GM20000 (cell line): Measurements from ENCODE around the gene SDK2.

Source experiments
- DNase-seq: peaks from one replicate; pipeline ENCODE4 v3.0.0; 2012; ENCODE audit warnings: low spot score
- TF ChIP-seq, protein P1 (sequence below): IDR thresholded peaks from 2 replicates; pipeline ENCODE4 v1.5.1; 2012; ENCODE audit warnings: mild to moderate bottlenecking, control low read depth; ENCODE audit errors: extremely low read depth, missing control alignments

The SDK2 gene

DNA sequence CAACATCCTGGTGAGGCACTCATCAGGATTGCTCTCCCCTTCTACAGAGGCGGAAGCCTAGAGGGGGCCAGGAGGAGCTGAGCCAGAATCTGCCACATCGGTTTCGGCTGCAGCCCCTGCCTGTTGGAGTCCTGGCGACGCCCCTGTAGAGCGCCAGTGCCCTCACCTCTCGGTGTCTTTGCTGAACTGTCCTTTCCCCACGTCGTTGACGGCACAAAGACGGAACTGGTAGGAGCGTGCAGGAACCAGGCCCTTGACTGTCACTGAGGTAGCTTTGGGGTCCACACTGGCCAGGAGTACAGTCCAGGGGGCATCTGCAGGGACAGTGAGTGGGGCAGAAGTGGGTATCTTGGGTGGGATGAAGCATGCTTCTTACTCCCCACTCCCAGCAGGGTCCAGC, 222.1 kb downstream of the SDK2 start:
- TF ChIP-seq, protein P1, sequence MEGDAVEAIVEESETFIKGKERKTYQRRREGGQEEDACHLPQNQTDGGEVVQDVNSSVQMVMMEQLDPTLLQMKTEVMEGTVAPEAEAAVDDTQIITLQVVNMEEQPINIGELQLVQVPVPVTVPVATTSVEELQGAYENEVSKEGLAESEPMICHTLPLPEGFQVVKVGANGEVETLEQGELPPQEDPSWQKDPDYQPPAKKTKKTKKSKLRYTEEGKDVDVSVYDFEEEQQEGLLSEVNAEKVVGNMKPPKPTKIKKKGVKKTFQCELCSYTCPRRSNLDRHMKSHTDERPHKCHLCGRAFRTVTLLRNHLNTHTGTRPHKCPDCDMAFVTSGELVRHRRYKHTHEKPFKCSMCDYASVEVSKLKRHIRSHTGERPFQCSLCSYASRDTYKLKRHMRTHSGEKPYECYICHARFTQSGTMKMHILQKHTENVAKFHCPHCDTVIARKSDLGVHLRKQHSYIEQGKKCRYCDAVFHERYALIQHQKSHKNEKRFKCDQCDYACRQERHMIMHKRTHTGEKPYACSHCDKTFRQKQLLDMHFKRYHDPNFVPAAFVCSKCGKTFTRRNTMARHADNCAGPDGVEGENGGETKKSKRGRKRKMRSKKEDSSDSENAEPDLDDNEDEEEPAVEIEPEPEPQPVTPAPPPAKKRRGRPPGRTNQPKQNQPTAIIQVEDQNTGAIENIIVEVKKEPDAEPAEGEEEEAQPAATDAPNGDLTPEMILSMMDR, result no peak
- DNase-seq, result no peak

DNA sequence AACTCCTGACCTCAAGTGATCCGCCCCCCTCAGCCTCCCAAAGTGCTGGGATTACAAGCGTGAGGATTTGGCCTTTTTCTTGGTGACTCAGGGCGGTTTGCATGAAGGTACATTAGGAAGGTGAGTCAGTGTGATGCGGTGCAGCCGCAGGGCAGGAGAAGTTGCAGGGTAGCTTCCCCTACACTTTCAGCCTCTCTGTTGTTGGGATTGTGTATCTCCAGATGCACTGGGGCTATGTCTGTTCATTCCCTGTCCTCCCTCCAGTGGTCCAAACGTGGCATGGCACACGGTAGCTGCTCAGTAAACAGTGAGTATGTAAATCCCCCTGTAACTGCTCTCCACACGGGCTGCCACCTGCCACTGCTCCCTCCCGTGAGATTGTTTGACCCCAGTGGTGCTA, 223.3 kb downstream of the SDK2 start:
- TF ChIP-seq, protein P1, result no peak
- no peak for DNase-seq

GRCh38 chr17:73419881-73420280, 224.4 kb downstream of the SDK2 start:
- DNase-seq, result no peak
- TF ChIP-seq, protein P1, result no peak

DNA sequence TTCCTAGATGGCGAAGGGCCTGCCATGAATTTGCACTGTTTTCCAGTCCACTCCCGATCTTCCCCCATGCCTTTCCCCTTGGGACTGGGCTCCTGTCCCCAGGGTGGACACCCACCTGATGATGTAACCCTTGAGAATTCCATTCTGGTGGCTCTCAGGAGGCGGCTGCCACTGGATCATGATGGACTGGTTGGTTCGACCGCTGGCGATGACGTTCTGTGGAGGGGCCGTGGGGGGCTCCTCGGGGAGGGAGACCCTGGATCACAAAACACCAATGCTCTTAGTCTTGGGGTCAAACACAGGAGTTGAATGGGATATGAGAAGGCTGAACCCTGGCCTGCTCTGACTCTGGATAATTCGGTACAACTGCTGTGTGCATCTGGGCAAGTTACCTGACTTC, 225.2 kb downstream of the SDK2 start:
- TF ChIP-seq, protein P1, result no peak

GRCh38 chr17:73415782-73416181, 228.5 kb downstream of the SDK2 start:
- TF ChIP-seq, protein P1, result no peak
- no peak for DNase-seq

More for the DNA sequence above, 225.2 kb downstream of the SDK2 start:
- no peak for DNase-seq

GRCh38 chr17:73414171-73414955, 229.9 kb downstream of the SDK2 start:
- DNase-seq, result no peak
- TF ChIP-seq, protein P1, result no peak

GRCh38 chr17:73412914-73413313, 231.3 kb downstream of the SDK2 start:
- no peak for DNase-seq
- TF ChIP-seq, protein P1, result no peak
